A549 treated with Mapracorat at 1 μM for 4 hours (cell line): ENCODE measurements around the gene DPYD. TPM values are rescaled to one million over a fixed set of nuclear protein-coding genes. Genes with fewer than 3 reads are reported as not detected.

ENCODE experiments used
- total RNA-seq: library from RNA; stranded (reverse); fragments of 200-300 nt; extraction: Qiagen RNA extraction; gene quantifications from 5 replicates; pipeline ENCODE4 v1.2.3, GENCODE V29; 2022

Gene DPYD
- total RNA-seq: 1.5 to 2.5 TPM (median 2.0 TPM) in 5 replicates

GRCh38 chr1:97920832-97921571 is at the start of gene DPYD:
DPYD (minus strand) TSS chr1:97921034; CDS start chr1:97920922, 112 bp downstream.

